A549 treated with CpdA at 1 μM for 4 hours (cell line): ENCODE data around the gene TMEM218. TPM values are rescaled to one million over a fixed set of nuclear protein-coding genes. Genes with fewer than 3 reads are reported as not detected.

ENCODE experiments used
- total RNA-seq: library from RNA; stranded (reverse); fragments of 200-300 nt; extraction: Qiagen RNA extraction; gene quantifications from 5 replicates; pipeline ENCODE4 v1.2.3, GENCODE V29; 2022; ENCODE audit warnings: low read depth

The TMEM218 gene
- total RNA-seq, result 21.3 to 25.8 TPM (median 24.2 TPM) in 5 replicates

DNA sequence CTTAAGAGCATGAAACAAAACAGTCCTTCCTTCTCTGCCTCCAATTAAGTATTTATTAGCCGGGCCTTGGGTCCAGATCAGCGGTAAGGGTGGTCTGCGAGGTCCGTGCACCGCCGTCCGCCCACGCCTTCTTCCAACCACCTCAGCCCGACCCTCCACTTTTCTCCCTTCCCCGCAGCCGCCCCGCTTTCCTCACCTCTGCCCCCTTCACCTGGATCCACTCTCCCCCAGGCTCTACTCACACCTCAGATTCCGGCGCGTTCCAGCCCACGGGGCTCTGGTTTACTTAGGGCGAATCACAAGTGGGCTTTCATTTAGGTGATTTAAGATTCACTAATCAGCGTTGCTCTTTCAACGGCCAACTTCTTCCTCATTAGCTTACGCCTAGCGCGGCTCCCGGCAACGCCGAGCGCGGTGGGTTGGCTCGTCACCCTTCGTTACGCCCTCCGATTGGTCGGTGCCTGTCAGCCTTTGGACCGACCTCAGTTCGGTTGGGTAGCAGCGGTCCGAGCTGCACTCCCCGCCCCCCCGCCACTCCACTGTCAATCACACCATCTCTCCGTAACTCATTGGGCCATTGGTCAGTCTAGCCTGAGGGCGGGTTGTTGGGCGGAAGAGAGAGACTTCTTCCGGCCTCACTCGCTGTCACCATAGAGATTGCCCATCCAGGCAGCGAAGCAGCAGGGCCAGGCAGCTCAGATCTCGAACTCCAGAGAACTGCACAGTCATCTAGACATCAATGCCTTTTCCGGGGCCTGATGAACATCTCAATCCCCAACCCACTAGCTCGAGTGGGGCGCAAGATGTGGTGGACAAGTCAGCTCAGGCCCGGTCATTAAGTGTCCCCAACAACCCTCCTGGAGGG, at the start of gene TMEM218:
Gene TMEM218 (minus strand): TSS at position 284 of the 865 bp plus-strand sequence. CDS start 9,385 bp downstream, outside the sequence.

DNA sequence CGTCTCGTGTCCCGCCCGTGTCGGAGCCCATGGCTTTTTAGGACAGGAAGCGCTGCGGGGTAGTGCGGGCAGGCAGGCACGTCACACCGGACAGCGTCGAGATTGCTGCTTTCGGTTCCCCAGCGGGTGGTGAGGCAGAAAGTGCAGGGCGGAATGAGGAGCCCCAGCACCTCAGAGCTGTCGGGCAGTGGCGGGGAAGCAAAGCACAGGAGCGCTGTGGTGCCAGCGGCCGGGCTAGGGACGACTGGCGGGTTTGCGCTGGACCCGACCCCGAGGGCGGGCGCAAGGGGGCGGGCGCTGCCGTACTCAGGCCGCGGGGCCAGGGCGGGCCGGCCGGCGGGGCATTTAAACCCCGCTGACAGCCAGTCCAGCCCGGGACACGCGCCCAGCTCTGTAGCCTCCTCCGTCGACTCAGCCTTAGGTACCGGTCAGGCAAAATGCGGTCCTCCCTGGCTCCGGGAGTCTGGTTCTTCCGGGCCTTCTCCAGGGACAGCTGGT, 48.4 kb downstream of the TMEM218 start, which contains the start of gene SLC37A2:
Gene SLC37A2 (plus strand): TSS at position 375 of the 498 bp plus-strand sequence. CDS start 63 bp downstream, at position 438.

Other genes starting within 250 kb of the TMEM218 start
- 1.5 to 4.0 TPM (median 2.7 TPM) in 5 replicates for gene ROBO3, start 246.2 kb downstream of the TMEM218 start, total RNA-seq
- gene ROBO4, start 213.8 kb downstream of the TMEM218 start, total RNA-seq, result not detected in 5 replicates
- gene HEPN1, start 192.4 kb downstream of the TMEM218 start, total RNA-seq, result not detected in 5 replicates
- gene HEPACAM, start 175.6 kb downstream of the TMEM218 start, total RNA-seq, result not detected in 5 replicates
- 0.45 to 0.72 TPM (median 0.54 TPM) in 5 replicates for gene CCDC15, start 157.4 kb downstream of the TMEM218 start, total RNA-seq
- 0.07 to 0.15 TPM (median 0.11 TPM) in 4 of 5 replicates, not detected in the other for gene SLC37A2, start 48.3 kb downstream of the TMEM218 start, total RNA-seq
- not detected in 5 replicates for gene PKNOX2, start 53.1 kb upstream of the TMEM218 start, total RNA-seq